ENCODE results near the gene FOXD3.

FOXD3 gene

DNA sequence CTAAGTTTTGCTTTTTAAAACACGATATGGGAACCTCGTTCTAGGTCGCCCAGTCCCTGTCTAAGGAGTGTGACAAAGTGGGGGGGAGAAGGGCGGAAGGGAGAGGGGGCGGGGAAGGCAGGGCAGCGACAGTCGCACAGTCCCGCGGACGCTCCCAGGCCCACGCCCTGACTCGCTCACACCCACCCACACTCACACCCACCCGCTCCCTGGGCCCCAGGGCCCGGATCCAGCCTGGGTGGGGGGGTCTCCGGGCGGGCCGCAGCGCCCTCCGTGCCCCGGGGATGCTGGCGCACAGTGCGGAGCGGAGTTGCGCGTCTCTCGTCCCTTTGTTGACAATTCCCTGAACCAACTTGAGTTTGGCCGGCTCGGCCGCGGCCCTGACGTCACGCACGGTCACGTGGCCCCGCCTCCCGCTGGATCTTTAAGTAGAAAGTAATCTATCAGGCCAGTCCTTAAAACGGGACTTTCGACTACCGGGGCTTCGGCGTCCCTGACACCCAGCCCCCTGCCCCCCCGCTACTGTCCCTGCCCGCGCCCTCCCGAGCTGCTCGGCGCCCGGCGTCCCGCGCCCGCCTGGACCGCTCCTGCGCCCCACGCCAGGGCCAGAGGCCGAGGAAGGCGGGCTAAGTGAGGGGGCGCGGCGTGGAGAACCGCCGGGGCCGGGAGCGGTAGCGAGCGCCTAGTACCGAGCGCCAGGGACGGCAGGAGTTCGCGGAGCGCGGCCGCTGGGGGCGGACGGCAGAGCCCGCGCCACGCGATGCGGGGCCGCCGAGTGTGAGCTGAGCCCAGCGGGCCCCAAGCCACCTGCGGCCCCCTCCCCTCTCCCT, at the start of gene FOXD3:
Gene FOXD3 (plus strand): TSS at position 454 of the 830 bp plus-strand sequence. CDS start 492 bp downstream, outside the sequence.
- FAIRE-seq, result no peak

DNA sequence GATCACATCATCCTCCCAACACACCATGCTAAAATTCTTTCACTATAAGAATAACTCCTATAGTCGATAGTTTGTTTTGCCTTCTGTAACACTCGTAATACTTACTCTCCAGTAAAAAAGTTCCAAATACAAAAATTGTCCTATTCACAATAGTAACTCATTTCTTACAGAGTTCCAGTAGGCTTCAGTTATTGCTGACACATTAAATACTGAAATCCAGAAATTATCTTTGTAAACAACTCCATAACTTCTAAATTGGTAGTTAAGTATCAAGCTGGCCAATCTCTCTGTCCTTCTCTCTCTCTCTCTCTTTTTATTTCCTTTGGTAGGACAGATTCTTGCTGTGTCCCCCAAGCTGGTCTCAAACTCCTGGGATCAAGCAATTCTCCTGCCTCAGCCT, 49.6 kb upstream of the FOXD3 start:
- FAIRE-seq, result no peak

DNA sequence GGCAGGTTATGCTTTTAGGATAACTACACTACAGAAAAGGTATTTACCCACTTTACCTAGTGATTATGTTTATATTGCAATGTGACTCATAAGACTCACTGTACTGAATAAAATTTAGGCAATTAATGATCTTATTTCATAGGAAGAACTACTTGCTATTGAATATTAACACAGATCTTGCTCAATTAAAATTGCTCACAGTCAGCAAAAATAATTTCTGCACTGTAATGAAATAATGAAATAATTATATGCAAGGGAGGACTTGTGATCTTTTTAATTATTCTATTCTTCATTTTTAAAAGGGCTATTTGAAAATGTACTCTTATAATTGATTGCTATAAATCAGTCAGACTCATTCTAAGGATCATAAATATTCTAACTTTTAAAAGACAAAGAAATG, 48.0 kb upstream of the FOXD3 start:
- no peak for FAIRE-seq

DNA sequence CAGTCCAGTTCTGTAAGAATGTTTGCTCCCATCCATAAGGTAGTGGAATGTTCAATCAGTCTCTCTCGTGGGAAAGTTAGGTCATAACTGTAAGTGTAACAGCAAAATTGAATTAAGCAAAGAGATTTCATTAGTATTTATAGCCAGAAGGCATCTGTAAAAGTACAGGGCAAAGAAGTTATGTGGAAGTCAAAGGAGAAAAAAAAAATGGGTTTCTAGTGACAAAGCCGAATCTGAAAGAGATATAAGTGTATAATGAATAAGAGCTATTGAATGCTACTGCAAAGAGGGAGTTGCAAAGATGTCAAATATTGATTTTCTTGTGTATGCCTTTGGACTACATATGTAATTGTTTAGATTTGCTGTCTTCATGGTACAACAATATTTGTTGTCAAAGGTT, 47.4 kb upstream of the FOXD3 start:
- FAIRE-seq, result no peak

DNA sequence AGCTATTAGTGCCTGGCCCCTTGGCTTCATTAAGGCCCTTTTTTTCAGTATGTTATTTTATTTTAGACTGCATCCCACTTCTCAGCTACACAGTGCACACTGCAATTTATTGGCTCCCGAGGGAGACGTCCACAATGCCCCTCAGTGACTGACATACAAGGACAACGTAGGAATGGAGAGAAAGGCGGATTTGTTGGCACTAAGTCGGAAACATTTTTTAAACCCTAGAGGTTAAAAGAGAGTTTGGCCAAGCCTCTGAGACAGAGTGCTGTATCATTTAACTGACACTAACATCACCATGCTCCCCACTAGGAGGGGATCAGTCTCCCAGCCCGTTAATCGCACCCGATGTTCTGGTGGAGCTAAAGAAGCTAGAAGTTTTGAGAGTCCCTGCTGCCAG, 45.7 kb upstream of the FOXD3 start:
- no peak for FAIRE-seq

DNA sequence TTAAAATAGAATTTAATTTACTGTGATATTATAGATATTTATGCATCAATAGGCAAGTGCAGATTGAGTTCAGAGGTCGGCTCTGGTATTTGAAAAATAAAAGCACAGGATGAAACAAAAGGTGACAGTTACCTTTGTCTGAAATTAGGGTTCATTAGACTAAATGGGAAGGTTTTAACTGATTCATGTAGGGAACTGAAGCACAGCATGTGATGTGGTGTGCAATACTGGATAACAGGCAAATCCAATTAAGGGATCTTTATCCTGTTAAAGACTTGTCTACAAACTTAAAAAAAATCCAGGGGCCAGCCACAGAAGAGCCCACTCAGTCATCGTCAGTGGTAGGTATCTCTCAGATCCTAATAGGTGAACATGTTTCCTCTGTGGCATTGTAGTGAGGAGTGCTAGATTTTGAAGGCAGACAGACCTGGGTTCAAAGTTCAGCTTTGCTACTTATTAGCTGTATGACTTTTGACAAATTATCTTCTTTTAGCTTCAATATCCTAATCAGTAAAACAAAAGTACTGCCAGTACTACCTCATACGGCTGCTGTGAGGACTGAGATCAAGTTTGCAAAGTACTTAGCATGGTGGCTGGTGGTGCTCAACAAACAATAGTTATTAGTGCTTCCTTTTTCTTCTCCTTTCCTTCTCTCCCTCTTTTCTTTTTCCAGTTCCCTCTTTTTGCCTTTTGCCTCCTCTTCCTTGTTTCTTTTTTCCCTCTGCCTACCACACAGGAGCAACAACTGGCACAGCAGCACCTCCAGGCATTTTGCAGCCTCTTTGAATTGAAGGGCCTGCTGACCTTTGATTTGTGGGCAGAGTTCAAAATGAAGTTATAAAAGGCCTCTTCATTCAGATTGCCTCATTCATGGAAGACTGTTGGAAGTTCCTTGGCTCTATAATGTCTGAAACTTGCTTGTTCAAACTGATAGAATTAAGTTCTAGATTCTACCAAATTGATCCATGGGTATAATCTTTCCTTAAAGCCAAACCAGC, 44.9 kb upstream of the FOXD3 start:
- no peak for FAIRE-seq

DNA sequence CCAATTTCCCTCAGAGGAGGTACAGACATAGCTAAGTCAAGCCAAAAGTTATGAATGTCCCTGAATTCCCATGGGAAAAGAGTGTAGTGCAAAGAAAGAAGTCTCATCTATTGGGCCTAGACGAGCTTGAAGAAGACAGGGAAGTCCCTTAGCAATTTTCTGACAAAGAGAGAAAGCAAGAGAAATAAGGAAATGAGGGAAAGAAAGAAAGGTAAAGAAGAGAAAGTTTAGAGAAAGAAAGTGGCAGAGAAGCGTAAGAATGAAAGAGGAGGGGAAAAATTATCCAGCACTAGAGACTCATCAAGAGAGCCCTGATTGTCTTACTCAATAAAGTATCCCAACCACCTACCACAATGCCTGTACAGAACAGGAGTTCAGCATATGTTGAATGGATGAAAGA, 40.6 kb upstream of the FOXD3 start:
- no peak for FAIRE-seq

DNA sequence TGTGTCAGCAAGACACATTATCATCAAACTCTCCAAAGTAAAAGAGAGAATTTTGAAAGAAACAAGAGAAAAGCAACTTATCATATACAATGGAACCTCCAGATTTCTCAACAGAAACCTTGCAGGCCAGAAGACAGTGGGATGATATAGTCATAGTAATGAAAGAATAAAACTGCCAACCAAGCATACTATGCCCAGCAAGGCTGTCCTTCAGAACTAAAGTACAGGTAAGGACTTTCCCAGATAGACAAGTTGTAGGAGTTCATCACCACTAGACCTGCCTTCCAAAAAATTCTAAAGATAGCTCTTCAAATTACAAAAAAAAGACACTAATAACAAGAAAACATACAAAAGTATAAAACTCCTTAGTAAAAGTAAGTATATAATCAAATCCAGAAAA, 33.2 kb upstream of the FOXD3 start:
- peak; percentile 21 for FAIRE-seq

DNA sequence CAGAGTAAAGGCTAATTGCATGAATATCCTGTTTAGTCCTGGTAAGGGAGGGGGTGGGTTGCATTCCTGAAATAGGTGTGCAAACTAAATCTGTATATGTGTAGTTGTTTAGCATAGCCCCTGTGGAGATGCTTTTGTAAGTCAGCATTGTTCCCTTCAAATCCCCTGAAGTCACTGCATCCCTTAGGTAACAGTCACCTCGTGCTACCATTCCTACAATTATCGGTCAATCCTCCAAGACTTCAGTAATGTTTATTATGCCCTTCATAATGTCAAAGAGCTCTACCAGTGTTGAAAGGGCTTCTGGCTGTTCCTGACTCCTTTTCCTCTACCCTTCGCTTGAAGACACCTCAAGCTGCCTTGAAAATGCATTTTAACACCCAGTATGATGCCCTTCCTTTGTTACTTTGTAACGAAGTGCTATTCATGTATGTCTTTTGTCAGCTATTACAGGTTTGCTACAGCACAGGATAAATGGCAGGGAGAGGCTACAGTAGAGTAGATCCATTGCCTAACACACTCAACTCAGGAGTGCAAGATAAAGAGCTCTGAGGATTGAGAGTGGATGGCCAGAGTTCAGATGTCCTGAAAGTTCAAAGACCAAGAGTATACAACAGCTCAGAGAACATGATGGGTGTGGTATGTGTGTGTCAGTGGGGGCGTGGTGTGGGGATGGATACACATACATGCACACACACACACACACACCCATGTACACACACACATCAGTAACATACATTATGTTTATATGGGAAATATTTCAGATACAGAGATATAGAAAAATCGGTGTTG, 27.4 kb upstream of the FOXD3 start:
- no peak for FAIRE-seq

DNA sequence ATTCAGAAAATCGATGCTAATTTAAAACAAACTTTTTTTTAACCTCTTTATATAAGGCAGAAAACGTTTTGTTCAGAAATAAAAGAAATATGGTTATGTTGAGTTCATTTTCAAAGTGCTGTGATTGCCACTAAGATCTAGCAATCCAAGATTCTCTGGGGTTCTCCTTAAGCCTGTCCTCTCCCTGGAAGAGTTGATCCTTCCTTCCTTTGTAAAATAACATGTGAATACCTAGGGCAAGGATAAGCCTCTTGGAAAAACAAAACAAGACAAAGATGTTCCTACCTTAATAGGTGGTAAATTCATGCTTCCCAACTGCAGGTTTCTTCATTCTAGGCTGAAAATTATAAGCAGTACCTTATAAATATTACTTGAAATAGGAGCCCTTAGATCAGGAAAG, 18.0 kb upstream of the FOXD3 start:
- FAIRE-seq, result no peak

DNA sequence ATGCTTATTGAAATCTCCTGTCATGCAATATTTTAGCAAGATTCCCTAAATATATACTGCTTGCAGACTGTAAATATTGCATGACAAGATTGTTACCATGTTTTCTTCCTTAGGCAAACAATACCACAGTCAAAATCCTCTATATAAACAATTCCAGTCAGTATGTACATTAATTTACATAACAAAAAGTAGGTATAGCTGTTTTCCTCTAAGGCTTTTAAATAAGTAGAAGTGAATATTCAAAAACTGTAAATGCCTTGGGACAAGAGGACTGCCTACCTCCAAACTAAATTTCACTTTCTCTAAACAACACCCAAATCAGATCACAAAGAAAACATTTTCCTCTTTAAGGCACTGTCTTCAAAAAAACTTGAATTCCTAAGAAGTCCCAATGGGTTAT, 17.3 kb upstream of the FOXD3 start:
- FAIRE-seq, result no peak

DNA sequence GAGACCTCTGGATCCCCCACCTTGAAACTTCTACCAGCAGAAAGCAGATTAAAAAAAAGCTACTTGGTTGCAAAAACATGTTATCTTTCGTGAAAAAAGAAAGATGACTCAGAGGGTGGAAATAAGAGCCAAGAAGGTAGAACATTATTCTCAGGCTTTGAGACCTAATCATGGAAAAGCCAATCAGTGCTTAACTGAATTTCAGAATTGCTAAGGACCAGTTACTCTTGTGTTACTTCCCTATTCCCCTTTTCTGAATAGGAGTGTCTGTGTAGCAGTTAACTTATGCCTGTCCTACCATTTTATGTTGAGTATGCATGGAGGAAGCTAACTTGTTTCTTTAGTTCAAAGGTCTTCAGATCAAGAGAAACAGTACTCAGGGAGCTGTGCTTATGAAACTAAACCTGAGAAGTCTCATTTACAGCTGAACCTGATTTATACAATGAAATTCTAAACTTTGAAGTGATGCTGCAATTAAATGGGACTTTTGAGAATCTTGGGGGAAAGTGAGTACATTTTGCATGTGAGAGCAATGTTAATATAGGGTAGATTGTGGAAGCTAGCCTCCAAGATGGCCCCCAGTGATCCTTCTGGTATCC, 15.1 kb upstream of the FOXD3 start:
- FAIRE-seq, result no peak

DNA sequence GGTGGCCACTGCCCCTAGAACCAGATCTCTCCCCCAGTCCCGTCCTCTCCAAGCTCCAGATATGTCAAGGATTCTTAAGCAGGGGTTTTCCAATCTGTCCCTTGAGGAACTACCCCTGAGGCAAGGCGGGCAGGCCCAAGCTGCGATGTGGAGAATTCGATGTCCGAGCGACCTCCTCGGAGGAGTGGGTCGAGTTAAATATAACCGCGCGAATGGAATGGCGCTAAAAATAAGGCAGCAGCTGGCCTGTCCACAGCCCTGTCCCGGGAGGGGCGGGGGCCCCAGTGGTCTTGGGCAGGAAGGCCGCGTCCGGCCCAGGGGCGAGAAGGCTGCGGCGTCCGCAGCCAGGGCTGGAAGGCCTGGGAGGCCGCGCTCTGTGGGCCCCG, 5.8 kb upstream of the FOXD3 start:
- FAIRE-seq, result no peak

DNA sequence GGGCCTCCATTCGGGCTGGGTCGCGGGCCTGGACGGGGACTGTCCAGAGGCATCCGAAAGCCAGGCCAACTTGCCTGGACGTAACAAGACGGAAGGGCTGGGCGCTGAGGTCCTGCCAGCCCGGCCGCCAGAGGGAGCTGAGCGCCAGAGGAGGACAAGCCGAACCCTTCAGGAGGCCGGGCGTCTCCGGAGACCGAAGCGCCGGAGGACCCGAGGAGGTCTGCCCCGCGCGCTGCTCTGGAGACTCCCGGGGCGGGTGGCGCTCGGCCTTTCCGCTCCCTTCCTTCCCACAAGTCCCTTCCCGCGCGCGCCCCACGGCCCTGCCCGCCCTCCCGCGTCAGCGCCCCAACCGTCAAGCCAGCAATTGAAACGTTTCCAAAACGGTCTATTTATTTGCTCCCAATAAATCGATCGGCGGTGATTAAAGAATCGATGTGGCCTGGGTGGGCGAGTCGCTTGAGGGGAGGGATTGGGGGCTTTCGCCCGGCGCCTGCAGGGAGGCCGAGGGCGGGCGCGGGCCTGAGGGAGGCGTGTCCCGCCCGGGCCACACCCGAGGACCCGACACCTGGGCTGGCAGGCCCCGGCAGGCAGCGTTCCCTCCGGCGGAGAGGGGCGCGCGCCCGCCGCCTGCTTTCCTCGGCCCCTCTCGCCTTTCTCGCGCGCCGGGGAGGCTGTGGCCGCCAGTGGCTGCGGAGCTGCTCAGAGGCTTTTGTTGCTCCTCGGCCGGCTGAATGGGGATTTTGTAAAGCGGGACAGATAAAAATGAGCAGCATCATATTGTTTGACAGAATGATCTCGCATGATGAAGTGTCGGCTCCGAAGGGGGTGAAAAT, 5.2 kb upstream of the FOXD3 start:
- FAIRE-seq, result no peak

DNA sequence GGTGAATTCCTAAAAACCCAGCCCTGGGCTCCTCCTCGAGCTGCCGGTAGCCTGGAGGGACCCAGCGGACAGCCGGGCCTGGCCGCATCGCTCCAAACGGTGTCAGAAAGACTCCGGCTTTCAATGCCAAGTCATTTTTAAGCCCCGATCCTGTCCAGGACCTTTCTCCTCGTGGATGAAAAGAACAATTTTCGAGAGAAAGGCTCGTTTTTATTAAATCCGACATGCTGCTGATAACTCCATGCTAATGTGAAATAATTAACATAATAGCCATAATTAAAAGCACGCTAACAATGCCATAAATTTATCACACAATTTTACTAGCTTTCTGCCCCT, 4.6 kb upstream of the FOXD3 start:
- FAIRE-seq, result no peak

DNA sequence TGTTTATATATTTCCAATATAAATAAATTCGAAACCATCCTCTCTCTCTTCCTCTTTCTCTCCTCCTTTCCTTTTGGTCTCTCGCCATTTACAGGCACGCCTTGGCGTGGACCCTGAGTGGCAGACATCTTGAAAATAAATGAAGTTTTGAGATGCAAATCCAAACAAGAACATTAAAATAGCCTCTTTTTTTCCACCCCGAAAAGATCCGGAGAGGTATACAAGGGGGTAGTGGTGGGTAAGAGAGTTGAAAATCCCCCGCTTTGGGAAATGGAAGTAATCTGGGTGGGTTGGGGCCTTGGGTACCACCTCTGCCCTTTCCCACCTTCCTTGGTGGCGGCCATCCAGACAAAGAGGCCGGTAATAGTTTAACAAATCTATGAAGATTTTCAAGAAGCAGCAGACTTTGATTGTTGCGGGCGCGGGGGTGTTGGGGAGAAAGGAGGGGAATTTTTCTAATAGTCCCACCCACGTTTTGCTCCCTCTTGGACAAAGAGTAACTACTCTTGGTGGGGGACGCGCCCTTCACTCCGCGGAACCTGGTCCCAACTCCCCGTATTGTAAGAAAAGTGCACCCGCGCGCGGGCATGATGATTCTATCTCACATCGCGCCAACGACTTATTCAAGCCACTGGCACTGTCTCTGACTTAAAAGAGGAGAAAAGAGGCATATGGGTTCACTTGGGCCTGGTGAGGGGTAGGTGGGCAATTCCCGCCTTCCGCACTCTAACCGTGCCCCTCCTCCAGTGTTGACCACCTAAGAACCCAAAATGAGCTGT, 4.0 kb upstream of the FOXD3 start:
- FAIRE-seq, result no peak

DNA sequence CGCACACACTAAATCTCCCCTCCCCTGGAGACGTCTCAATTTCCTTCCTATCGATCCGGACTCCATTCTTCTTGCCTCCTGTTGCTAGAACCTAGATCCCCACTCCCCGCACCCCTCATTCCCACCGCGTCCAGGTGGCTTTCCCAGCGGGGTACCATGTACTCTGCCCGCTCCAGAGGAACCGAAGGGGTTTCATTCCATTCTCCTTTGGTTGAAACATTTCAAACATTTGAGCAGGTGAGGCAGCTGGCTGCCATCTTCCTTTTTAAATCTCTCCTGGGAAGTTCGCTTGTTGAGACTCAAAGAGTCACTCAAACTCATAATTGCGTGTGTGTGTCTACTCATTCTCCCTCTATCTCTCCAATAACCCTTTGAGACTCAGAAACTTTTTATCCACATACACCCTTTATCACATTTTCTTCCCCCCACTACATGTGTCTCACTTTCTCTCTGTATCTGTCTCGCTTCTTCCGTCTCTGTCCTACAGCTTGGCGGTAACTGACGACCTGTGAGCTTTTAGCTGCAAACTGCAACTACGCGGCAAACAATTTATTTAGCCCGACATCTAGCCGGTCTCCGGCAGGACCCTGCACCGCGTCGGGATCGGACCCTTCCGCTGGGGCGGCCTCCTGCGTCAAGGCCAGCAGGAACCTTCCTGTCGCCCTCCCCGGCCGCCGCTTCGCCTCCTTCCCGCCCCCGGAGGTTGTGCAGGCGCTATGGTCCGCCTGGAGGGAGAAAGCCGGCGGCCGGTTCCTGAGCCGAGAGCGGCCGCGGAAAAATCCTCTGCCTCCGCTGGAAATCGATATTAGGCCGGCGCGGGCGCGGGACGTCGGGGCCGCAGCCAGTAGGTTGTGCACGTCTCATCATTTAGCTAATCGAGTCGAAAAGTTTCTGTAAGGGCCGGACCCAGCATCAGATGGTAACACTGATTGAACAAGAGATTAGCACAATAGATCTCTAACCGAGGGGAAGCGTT, 3.0 kb upstream of the FOXD3 start:
- no peak for FAIRE-seq

DNA sequence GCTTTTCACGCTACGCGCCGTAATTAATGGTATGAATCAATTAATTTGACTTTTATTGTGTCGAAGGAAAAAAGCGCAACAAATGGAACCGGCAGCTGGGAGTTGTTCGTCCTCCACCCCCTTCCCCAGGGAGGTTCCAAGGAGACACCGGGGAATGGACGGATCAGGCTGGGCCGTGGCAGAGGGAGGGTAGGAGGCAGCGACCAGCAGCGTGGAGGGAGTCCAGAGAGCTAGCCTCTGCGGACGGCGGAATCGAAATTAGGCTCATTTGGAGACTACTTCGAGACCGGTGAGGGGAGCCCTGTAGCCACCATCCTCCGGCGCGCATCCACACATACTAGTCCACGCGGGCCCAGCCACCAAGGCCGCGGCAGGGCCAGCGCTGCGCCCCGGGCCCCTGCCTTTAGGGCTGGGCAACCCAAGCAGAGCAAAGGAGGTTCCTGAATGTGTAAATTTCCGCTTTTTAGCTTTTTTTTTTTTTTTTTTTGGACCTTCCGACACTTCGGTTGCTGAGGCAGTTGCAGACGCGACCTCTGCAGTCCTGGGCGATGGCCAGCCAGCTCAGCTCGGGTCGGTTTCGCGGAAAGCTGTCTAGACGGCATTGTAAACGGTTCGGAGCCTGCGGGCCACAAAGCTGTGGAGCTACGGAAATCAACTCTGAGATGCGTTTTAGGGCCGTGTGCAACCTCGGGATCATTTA, 2.2 kb upstream of the FOXD3 start:
- FAIRE-seq, result no peak

All from A204.1 (cell line).